GM21619 (cell line): ENCODE measurements around the gene SOD3.

Experiments used
- ATAC-seq: cut with Tn5 transposase; IDR thresholded peaks from one replicate; pipeline ENCODE4 v1.9.1; 2021; ENCODE audit not compliant: unreplicated experiment

SOD3 gene

GRCh38 chr4:24840826-24841543 lies 45.6 kb downstream of the SOD3 start:
- ATAC-seq: no peak

GRCh38 chr4:24842356-24842755 lies 47.0 kb downstream of the SOD3 start:
- no peak for ATAC-seq

GRCh38 chr4:24843096-24843495 lies 47.7 kb downstream of the SOD3 start:
- ATAC-seq: no peak

GRCh38 chr4:24845132-24845531 lies 49.8 kb downstream of the SOD3 start:
- no peak for ATAC-seq

GRCh38 chr4:24845902-24846301 lies 50.5 kb downstream of the SOD3 start:
- ATAC-seq: no peak

GRCh38 chr4:24846716-24847115 lies 51.3 kb downstream of the SOD3 start:
- no peak for ATAC-seq

GRCh38 chr4:24849351-24849750 lies 54.0 kb downstream of the SOD3 start:
- no peak for ATAC-seq

- ATAC-seq: no peak
Measured at GRCh38 chr4:24849756-24850155, 54.4 kb downstream of the SOD3 start.
